Tibial nerve (tissue), 3 donors: ENCODE measurements around the gene CSNK1G1.

Experiments
- CTCF ChIP-seq, 5 experiments: fragments of 200-600 bp in 3 of 5; fragments of 450-650 bp in 2 of 5; sonication (generic) in 3 of 5; IDR thresholded peaks; one replicate each; pipeline ENCODE4 v1.5.1; 2016 to 2019; ENCODE audit warnings: antibody characterized with exemption in 5 of 5, mild to moderate bottlenecking in 3 of 5, moderate library complexity in 2 of 5
- POLR2A ChIP-seq, 2 donors: fragments of 450-650 bp; IDR thresholded peaks; one replicate each; pipeline ENCODE4 v1.6.1; 2017; ENCODE audit warnings: antibody characterized with exemption in 2 of 2, mild to moderate bottlenecking in 2 of 2, moderate library complexity in 2 of 2

DNA sequence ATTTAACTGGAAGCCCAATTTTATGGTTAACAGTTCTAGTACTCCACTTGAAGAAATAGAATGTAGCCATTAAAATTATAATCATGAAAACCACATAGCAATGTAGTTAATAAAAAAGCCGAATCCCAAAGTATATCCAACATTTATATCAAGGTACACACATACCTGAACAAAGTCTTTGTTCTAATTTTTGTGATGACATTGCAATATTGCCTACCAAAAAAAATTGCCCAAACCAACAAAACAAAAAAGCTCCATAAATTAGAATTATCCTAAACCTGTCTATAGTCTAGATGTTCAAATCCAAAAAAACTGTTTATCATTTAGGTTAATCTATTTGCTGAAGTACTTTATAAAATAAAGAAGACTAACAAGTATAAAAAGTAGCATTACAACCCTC is 70.8 kb downstream of the CSNK1G1 start:
- TF ChIP-seq CTCF (IDR thresholded peaks at IDR 0.05) (no peak), POLR2A (IDR thresholded peaks at IDR 0.05) (no peak)
